ENCODE data around the gene TAOK3.

DNA sequence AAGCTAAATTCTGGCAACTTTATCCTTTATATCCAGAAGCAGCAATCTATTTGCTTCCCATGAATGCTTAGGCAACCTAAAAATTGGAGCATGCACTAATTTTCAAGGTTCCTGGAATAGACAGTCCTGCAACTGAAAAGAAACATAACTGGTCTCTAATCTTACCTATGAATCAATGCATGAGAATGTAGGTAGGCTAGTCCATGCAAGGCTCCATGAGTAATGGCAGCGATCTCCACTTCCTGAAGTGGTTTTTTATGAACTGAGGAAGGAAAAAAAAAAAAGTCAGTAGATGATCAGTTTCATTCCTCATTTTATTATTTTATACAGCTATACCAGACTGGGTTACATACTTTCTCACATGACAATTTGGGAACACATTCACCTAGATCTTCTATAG is 134.8 kb downstream of the TAOK3 start:
- TF ChIP-seq, protein P1, sequence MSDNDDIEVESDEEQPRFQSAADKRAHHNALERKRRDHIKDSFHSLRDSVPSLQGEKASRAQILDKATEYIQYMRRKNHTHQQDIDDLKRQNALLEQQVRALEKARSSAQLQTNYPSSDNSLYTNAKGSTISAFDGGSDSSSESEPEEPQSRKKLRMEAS (IDR thresholded peaks at IDR 0.05; ENCODE audit: insufficient read depth, insufficient read length) = no peak
- TF ChIP-seq POLR2A (IDR thresholded peaks at IDR 0.05; ENCODE audit: low read depth, low read length) (no peak), POLR2AphosphoS5 (IDR thresholded peaks at IDR 0.05; ENCODE audit: insufficient read depth, low read depth, low read length) (no peak), MYC (IDR thresholded peaks at IDR 0.05; ENCODE audit: low read depth, low read length) (no peak), EZH2 (IDR thresholded peaks at IDR 0.05; ENCODE audit: borderline replicate concordance, low read depth, low read length, severe bottlenecking) (no peak), JUN (IDR thresholded peaks at IDR 0.05; ENCODE audit: borderline replicate concordance, insufficient read depth, insufficient read length, low read depth) (no peak)
- TF ChIP-seq, protein P2, sequence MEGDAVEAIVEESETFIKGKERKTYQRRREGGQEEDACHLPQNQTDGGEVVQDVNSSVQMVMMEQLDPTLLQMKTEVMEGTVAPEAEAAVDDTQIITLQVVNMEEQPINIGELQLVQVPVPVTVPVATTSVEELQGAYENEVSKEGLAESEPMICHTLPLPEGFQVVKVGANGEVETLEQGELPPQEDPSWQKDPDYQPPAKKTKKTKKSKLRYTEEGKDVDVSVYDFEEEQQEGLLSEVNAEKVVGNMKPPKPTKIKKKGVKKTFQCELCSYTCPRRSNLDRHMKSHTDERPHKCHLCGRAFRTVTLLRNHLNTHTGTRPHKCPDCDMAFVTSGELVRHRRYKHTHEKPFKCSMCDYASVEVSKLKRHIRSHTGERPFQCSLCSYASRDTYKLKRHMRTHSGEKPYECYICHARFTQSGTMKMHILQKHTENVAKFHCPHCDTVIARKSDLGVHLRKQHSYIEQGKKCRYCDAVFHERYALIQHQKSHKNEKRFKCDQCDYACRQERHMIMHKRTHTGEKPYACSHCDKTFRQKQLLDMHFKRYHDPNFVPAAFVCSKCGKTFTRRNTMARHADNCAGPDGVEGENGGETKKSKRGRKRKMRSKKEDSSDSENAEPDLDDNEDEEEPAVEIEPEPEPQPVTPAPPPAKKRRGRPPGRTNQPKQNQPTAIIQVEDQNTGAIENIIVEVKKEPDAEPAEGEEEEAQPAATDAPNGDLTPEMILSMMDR (IDR thresholded peaks at IDR 0.05; ENCODE audit: extremely low read depth in 1 of 2, insufficient read depth in 1 of 2, low read depth in 1 of 2, low read length in 2 of 2) = no peak

Data from endothelial cell of umbilical vein (primary cell).